Hippocampal formation (tissue), 2 donors: ENCODE measurements around the gene RALGPS1.

Experiments
- DNase-seq, 2 donors: peaks; one replicate each; lab custom pipeline; 2025; lab: John Stamatoyannopoulos, UW

The RALGPS1 gene

DNA sequence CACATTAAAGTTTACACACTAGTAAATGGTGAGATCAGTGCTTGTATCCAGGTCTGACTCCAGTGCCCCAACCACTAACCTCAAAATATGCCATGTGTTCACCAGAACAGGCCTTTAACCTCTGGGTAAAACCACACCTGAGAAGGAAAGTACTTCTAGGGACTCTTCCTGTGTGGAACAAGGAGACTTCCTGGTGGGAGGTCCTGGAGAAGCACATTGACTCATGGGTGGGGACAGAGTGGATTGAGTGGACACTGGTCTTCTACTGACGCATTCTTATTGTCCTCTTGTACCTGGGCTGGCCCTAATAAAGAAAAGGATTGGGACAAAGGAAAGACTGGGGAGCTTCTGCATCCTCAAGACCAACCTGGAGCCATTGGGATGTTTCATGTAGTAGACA, 164.4 kb downstream of the RALGPS1 start:
- DNase-seq, result no peak

DNA sequence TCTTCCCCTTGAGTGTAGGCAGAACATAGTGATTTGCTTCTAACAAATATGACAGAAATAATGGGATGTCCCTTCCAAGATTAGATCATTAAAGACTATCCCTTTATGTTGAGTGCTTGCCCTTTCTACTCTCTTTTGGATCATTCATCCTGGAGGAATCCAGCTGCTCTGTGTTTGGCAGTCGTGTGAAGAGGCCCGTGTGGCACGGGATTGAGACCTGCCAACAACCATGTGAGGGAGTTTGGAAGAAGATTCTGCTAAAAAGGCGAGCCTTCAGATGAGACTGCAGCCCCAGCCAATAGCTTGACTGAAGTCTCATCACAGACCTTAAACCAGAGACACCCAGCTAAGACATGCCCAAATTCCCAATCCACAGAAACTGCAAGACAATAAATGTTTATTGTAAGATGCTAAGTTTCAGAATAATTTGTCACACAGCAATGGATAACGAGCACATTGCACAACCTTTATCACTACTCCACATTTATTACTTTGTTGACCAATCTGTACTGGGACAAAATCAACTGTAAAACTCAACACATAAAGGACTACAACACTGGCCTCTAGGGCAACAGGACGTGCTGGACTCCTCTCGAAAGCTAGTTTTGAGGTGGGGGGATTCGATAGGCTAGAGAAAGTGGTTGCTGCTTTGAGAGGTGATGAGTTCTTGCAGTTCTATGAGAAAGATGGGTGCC, 165.0 kb downstream of the RALGPS1 start:
- DNase-seq, result no peak

DNA sequence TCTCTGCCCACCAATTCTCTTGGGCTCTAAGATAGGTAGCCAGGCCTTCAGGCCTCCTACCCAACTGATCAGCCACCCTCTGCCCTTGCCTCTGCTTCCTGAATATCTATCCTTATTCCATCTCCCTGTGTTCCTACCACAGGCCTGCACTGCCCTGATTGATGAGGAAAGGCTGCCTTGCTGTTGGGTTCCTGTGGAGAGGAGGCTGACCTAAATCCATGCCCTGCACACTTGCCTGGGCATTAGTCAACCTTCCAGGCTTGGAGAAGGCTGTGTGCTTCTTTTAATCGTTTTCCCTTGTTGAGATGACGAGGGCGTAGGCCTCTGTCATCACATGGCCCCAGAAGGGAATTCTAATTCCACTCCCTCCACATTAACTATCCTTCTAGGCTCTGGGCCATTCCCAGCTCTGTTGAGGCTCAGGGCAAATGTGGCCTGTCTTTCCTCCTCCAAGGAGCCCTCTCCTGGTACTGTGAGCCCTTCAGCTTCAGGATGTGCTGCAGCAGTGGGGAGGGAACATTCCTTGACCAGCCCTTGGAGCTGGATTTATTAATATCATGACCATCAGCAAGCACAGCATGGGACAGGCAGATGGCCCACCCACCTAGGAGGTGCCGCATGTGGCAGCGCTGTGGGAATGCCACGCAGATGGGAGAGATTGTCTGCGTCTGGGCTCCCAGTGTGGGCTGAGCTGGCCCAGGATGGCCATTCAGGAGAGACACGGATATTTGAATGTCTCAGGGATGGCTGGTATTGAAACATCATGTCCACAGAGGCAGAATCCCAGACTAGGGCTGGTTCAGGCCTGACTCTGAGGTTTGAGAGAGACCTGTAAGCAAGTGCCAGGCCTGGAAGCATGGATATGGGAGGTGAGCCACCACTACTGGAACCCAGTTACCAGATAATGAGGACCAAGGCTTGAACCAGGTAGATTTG, 166.9 kb downstream of the RALGPS1 start:
- DNase-seq, result no peak

DNA sequence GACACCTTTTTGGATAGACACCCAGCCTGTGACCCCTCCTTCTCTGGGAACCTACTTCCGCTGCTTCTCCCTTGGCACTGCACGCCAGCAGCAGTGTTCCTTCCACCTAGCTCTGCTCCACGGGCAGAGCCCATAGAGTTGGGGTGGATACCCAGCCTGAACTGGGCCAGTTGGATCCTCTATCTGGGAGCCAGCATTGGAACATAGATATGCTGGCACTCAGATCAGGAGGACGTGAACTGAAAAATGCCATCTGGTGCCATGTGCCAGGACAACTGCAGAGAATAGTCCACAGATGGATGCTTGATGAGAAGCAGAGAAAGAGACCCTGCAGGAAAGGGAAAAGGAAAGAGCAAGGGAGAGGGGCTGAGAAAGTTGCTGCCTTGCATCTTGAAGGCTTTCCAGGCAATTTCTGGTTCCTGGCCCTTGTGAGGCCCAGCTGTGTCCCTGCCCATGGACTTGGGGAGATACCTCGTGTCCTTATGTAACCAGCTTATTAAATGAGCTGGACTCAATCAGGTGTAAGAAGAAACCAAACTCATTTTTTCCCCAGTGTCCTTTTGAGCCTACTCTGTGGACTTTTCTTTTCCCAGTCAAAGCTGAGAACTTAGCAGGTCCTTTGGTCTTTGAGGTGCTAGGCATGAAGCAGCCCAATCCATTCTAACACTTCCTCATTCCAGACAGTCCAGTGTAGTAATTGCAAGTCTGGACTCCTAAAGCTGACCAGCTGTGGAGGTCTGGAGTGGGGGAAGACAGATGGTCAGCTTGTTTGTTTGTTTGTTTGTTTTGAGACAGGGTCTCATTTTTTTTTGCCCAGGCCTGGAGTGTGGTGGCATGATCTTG, 168.8 kb downstream of the RALGPS1 start:
- no peak for DNase-seq

- DNase-seq, result no peak
Measured at GRCh38 chr9:127084076-127085039, 169.8 kb downstream of the RALGPS1 start.

GRCh38 chr9:127085186-127085585, 170.6 kb downstream of the RALGPS1 start:
- no peak for DNase-seq

DNA sequence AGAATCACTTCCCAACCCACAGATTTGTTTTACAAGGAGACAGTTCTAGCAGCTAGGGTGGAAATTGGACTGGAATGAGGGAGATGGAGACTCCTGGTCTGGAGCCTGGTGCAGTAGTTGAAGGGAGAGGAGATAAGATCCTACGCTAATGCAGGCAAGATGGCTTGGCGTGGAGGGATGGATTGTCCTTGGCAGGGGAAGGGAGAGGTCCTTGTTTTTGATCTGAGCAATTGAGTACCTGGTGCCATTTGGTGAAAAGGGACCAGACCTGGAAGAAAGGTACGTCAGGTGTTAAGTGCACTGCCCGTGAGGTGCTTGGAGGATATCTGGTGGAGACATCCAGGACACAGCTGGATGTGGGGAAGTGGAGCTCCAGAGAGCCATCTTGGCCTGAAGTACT, 172.2 kb downstream of the RALGPS1 start:
- no peak for DNase-seq

DNA sequence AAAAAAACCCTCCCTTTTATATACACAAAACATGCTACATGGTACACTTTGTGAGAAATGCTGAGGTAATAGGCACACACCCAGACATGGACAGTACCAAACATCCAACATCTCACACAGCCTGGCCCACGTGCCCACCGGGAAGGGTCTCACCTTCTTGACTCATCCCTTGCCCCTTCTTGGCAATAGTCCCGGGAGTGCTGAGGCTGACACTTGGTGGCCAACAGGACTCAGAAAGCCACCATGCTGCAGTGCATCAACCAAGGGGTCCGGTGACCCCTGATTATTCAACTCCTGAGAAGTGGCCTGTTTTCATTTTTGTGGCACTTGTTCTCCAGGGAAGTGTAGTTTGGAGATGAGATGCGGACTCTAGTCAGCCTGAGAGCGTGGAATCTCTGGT, 172.8 kb downstream of the RALGPS1 start:
- DNase-seq, result no peak

GRCh38 chr9:127087836-127088235, 173.3 kb downstream of the RALGPS1 start:
- no peak for DNase-seq

DNA sequence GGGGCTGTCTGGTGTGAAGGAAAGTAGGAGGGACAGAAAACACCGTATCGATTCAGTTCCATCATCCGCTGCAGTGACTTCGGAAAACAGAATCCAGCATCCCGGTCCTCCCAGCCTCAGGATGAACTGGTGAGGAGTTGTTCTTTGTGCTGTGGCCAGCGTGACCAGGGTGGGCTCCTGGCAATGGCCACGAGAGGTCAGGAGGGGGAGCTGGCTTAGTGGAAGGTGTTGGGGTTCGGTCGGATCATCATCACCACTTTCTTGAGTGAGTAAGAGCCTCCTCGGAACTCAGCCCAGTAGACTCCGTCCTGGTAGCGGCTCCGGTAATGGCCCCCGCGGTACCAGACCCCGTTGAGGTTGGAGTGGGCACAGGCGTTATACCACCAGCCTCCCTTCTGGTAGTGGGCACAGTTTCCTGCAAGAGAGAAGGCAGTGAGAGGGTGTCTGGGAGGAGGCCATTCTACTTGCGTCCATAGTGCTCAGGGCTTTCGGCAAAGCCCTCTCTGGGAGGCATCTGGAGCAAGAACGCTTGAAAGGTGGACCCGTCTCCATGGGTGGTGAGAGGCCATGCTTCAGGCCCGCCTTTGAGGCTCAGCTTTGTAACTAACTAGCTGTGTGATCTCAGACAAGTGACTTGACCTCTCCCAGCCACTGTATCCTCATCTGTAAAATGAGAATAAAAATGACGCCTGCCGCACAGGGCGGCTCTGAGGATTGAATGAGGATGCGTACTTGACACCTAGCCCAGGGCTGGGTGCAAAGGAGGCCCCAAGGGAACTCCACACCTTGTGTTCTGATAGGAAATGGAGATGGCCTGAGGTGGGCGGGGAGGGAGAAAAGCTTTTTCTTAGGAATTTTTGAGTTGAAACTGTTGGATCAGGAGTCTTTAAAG, 174.4 kb downstream of the RALGPS1 start:
- no peak for DNase-seq

- DNase-seq, result no peak
Measured at GRCh38 chr9:127089631-127090081, 175.1 kb downstream of the RALGPS1 start.

GRCh38 chr9:127090341-127090985, 175.9 kb downstream of the RALGPS1 start:
- no peak for DNase-seq

DNA sequence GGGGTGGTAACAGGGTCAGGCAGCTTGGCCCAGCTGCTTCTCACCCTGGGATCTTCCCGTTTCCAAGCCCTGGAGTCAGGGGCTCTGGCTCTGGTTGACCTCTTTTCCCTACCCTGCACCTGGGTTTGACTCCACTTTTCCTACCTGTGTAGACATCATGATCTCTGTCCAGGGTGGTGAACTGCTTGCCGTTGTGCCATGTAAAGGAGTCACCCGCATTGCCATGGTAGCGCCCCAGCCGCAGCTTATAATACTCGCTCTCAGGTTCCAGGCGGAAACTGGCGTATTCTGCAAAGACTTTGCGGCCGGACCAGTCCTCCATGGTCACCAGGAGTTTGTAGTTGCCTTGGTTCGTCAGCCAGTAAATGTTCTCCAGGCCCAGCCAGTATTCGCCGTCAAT, 176.9 kb downstream of the RALGPS1 start:
- no peak for DNase-seq

- DNase-seq, result no peak
Measured at GRCh38 chr9:127092041-127092608, 177.5 kb downstream of the RALGPS1 start.

DNA sequence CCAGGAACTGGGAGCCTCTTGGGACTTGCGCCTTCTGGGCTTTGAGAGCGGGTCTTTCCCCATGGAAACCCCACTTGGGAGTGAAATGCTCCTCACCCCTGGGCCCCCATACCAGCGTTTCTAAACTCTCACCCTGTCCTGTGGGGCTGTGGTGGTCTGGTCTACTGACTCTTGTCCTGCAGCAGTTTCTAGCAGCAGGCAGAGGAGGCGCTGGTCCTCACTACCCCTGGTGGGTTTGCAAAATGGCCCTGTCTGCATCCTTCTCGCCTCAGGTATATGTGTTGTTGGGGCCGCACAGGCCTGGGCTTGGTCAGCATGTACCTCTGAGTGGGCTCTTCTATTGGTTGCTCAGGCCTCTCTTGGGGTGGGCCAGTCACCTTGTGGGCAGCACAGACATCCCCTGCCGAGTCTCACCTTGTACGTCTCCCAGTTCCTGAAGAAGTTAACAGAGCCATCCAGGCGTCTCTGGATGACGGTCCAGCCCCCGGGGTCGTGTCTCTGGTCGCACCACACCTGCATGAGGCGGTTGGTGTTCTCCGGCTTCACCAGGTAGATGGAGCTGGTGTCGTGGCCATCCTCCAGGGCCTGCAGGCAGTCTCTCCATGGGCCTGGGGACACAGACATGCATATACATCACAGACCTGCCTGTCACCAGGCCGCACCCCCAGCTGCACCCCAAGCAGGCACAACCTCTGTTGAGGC, 178.9 kb downstream of the RALGPS1 start:
- no peak for DNase-seq

- DNase-seq, result no peak
Measured at GRCh38 chr9:127095411-127095810, 180.8 kb downstream of the RALGPS1 start.

DNA sequence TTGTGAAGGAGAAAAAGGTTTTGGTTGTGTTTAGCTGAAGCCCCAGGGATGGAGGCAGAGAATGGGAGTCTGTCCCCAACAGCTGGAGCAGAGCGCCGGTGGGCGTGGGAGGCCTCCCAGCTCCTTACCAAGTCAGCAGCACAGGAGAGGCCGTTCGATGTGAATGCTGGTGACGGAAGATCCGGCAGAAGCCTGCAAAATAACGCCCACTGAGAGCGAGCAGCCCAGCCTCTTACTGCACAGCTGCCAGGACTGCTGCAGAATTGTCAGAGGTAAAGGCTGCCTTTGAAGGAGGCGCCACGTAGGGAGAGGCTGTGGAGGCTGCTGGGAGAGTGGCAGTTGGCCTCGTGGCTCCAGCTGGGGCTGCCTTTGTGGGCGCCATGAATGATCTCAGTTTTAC, 181.6 kb downstream of the RALGPS1 start:
- DNase-seq, result no peak

DNA sequence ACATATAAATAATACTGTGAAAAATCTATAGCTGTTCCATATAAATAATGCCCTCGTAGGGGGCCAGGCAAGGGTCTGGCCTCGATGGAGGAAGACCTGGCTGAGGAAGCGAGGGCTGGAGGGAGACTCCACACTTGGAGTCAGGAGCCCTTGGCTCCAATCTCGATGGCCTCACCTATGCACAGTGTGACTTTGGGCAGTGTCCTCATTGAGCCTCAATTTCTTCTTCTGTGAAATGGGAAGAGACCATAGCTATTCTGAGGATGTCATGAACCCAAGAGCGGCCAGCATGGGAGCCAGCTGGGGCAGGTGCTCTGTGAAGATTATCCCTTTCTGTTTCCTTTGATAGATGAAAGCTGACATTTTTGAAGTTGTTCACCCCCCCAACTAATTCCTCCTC, 183.1 kb downstream of the RALGPS1 start:
- no peak for DNase-seq
